Forelimb muscle (tissue), 1 donor: Measurements from ENCODE around the gene GPAM. TPM values are rescaled to one million over a fixed set of nuclear protein-coding genes. Genes with fewer than 3 reads are reported as not detected.

Experiments used
- DNase-seq: peaks from one replicate; pipeline ENCODE4 v3.0.0-alpha.2; 2013; ENCODE audit warnings: low read depth
- polyA plus RNA-seq: library from polyadenylated mRNA; unstranded; fragments of 120-200 nt; gene quantifications from one replicate; pipeline ENCODE4 v1.2.1, GENCODE V29; 2013; ENCODE audit not compliant: insufficient read length

GPAM gene
- polyA plus RNA-seq, 1 donor = 9.6 TPM

GRCh38 chr10:112184379-112184778 lies 814 bp upstream of the GPAM start:
- no peak for DNase-seq

- DNase-seq = no peak
Observed at GRCh38 chr10:112184052-112184371, 447 bp upstream of the GPAM start.

DNA sequence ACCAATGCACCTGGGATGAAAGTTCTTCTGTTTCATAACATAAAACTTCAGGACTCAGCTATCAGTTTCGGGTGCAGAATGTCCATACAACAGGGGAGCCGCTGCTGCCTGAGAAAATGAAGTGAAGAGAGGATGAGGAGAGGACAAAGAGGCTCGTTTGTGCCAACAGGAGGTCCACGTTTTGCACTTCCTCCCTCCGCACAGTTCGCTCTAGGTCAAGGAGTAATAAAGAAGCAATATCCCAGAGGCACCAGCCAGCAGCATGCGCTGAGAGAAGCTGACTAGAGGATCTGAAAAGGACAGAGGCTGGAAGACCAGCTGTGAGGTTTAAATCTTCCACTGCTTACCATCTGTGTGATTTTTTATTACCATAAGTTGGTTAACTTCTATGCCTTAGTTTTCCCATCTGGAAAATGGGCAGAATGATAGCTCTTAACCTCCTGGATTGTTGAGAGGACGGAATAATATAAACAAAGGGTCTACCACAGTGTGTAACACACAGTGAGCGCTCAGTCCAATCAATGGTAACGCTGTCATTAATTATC lies 709 bp downstream of the GPAM start:
- no peak for DNase-seq

DNA sequence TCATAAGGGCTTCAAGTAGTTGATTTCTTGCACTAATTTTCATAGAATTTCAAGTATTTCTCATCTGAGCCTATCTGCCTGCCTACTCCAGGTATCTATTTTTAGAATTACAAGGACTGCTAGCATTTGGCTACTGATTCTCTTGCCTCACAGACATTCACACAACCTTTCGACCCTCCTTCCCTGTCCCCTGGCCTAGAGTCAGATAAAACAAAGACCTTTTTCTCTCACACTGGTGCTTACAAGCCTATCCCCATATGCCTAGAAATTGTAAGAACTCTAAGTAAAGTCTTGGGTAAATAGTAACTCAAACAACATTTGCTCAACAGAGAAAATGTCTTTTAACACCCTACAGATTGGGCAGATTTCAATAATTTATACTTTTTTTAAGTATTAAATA lies 6.3 kb downstream of the GPAM start:
- no peak for DNase-seq

GRCh38 chr10:112176543-112176942 lies 7.0 kb downstream of the GPAM start:
- DNase-seq = no peak

- no peak for DNase-seq
Observed at GRCh38 chr10:112175409-112175808, 8.2 kb downstream of the GPAM start.

GRCh38 chr10:112173206-112173605 lies 10.4 kb downstream of the GPAM start:
- no peak for DNase-seq

- DNase-seq = no peak
Observed at GRCh38 chr10:112168733-112169132, 14.8 kb downstream of the GPAM start.

DNA sequence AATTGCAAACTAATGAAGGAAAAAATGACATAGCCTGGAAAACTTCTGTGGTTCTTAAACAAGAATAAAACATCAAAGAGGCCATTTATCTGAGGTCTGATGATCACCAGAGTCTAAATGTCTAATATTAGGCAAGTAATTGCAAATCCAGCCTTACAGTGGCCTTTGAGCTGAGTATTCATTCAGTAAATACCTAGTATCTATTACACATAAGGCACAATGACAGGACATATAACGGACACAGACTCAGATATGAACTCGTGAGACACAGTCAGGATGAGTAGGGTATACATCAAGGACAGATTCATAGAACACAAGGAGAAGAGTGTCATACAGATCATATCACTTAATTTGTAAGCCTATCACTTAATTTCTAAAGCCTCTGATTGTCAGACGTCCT lies 16.8 kb downstream of the GPAM start:
- no peak for DNase-seq

DNA sequence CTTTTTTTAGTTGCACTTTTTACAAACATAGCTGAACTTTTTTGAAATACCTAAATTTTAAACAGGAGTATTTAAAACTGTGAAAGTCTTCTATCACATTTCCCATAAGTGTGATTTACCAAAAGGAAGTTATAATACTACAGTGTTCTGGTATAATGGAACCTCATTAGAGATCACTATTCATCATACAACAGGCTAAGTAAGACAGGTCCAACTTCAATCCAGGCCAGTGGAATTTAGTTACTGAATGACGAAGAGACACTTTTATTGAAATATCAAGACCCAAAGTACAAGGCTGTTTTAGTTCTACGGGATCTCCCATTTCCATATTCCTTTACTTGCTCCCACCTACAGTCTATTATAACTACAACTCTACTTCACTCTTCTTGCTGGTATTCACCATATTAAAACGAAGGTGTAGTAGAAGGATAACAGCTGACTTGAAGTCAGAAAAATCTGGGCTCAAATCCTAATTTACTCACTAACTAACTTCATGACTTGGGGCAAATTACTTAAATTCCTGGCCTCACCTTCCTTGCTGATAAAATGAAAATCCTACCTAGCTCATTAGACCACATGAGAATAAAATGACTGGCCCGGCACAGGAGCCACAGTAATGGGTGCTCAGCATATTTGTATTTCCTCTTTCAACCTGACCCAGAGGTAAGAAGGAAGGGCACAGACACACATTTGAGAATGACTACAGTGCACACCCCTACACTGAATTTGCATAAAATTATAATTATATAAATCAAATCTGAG lies 21.6 kb downstream of the GPAM start:
- no peak for DNase-seq

DNA sequence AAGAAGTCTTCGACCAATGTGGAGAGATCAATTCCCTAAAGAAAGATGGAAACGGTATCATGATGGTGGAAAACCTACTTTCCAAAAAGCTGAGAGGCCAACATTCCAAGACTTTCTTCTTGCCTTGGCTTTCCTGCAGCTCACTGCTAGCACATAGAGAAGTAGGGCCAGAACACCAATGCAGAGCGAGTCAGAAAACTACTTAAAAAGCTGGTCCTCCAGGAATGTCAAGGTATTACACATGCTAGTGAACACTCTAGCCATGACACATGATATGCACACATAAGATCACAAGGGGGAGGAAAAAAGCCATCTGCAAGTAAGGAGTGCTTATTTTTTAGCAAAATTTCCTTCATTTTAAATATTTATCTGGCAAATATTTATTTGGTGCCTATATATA lies 22.7 kb downstream of the GPAM start:
- no peak for DNase-seq

DNA sequence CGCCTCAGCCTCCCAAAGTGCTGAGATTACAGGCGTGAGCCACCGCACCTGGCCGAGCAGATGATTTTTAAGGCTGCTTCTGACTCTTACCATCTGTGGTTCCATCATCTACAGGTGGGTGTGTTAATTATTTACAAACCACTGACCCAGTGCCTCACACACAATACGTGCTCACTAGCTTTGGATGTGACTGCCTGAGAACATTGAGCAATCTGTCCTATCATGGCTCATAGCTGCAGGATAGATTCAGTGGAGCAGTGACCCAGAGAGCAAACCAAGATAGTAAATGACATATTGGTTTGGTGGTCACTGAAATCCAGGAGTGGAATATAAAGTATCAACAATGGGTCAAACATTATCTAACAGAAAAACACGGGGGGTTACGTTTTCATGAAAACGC lies 24.1 kb downstream of the GPAM start:
- no peak for DNase-seq

DNA sequence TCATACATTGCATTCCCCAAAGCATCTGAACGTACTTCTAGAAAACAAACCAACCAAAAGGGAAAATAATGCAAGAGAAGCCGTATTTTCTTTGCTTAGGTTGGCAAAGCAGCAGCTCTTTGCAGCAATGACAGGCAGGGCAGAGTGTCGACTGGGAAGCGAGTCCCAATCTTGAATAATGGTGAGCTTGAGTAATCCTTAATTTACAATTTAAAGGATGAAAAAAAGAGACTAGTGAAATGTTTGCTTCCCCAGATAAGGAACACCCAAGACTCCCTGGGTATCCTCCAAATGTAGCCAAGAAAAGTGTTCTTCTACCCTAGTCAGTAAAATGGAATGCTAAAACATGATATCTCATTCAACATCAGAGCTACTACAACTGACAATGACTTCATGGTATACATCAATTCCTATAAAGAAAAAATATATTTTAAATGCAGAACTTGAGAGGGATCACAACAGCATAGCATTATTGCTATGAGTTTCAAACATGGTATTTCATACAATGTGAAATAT lies 32.0 kb downstream of the GPAM start:
- no peak for DNase-seq

DNA sequence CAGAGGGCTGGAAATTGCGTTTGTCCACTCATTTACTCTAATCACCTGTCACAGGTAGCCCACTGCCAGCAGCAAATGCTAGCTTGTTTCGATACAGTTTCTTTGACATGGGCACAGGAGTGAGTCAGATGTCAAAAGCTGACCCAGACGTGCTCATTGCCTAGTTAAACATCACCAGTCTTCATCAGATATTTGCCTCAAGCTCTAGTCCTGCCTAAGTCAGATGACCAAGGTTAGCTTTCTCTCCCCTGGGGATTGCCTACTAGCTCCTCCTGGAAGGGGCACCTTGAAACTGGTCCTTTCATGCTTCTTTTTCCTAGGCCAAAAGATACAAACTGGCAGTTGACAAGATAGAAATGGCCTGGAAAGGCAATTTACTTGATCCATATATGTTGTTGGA lies 35.2 kb downstream of the GPAM start:
- DNase-seq = no peak

DNA sequence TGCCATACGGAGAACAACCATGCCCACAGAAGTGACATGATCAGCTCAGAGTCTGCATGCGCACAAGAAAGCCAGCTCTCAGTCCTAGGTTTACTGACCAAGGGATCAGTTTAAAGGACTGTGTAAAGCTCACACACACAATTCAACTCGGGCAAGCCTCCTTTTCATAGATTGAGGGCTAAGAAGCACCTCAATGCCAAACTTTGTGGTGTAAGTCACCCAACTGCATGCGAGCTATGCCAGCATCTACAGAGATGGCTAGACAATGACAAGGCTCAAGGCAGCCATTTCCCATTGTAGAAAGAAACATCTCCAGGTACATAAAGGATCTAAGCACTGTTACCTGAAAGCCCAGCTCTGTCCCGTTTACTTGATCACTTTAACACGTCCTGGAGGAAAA lies 36.8 kb downstream of the GPAM start:
- no peak for DNase-seq

DNA sequence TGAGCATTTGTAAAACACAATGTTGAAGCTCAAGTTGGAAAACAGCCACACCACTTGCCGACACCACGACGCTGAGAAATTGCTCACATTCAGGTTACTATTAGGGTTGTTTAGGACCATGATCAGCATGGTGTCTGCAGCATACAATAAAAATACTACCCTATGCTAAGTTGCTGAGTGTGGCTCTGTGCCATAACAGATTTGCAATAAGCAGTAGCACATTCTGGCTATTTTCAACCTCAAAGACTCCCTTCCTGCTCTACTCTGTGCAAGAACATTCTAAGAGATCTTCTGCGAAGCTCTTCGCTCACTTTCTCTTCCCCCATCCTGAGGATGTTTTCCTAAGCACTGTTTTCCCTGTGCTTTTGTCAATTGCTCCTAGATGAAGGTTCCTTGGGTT lies 38.3 kb downstream of the GPAM start:
- DNase-seq = no peak

DNA sequence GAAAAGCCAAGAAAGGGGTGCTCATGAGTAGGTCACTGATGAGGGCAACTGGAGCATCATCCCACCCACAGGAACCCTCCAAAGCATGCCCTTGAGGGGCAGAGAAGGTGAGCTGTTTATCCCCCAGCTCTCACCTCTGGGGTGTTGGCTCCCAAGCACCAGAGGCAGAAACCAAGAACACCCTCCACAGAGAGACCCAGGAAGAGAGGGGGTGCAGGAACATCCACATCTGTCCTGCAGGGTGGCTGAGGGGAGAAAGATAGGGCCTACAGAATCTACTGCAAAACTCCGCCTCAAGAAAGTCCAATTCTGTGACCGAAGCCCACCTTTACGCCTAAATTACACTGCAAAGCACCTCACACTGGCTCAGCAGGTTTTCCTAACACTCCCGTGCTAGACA lies 40.1 kb downstream of the GPAM start:
- DNase-seq = no peak

- DNase-seq = no peak
Observed at GRCh38 chr10:112141292-112141691, 42.3 kb downstream of the GPAM start.

DNA sequence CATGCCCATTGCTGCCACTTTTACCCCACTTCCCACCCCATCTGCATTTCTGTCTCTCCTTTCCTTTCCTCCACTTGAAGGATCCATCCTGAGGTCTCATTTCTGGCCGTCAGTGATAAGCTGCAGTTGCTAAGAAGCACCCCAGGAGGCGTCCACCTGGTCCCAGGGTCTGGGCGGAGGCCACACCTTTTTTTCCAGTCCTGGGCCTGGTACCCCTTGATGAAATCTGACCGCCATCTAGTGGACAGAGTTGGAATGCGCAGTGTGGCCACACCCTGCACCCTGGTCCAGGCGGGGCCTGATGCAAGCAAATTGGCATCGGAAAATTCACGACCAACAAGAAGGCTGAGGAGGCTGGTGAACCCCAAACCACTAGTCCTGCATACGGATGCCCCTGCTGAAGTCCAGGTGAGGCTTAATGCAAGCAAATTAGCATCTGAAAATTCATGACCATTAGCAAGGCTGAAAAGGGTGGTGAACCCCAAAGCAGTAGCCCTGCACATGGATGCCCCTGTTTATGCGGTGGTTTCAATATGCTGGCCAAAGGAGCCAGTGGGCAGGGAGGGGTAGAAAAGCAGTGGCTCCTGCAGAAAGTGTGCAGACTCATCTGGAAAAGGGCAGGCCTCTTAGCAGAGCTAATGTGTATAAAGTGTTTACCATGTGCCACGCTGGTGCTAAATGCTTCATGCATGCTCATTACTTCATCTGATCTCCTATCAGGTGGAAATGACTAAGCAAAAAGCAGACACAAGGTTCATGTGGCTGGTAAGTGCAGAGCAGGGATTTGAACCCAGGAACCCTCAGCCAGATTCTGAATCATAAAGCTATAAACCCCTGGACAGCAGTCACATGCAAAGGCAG lies 43.2 kb downstream of the GPAM start:
- DNase-seq = no peak

- no peak for DNase-seq
Observed at GRCh38 chr10:112139176-112139575, 44.4 kb downstream of the GPAM start.

DNA sequence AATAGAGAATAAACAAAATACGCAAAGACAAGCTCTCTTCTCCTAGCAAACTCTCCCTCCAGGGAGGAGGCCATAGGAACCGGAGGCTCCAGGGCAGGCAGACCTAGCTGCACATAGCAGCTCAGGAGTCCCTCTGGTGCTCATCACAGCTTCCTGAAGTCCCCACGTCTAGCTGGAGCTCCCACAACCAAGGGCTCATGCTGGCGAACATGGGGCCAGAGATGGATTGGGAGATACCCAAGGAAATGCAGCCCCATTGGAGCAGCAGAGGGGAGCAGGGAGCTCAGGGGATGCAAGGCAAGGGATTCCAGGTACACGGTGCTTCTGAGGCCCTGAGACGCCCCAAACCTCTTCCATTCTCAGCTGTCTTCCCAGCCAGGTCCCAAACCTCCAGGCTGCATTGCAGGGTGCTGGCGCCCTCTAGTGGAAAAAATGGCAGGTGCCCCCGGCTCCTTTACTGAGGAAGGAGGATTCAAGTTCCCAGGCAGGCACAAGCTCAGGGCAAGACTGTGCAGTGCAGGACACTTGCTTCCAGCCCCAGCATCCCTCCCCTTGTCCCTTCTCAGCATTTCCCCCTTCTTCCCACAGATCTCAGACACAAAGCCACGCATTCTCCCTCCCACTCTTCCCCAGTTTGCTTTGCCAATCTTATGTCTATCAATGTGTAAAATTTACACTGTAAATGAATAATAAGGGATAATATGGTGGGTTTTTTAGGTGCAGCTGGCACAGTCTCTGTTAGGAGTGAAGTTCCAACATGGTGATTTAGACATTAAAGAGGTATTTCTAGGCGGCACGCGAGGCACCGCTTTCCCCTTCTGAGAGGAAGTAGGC lies 46.2 kb downstream of the GPAM start:
- no peak for DNase-seq
